ENCODE data around the gene NME2. TPM values are rescaled to one million over a fixed set of nuclear protein-coding genes. Genes with fewer than 3 reads are reported as not detected.

Gene NME2
- polyA plus RNA-seq, 1 donor (not counting 4 experiments of a cell fraction or from before 2014, with no cell fraction given): 1,260 TPM

GRCh38 chr17:51159604-51160003, 6.6 kb upstream of the NME2 start:
- DNase-seq (ENCODE audit: low read depth, low spot score): no peak
- Histone ChIP-seq H3K27ac (ENCODE audit: control insufficient read depth, insufficient read depth, low read length) (no peak overlapping the region), H3K36me3 (ENCODE audit: control insufficient read depth in 2 of 2, extremely low read depth in 1 of 2, insufficient read depth in 2 of 2, low read length in 2 of 2) (peaks cover 24 to 26% of the 10 kb centered on the region in 2 experiments), H3K9me1 (ENCODE audit: control insufficient read depth, extremely low read depth, insufficient read depth, low read length) (no peaks in the 10 kb centered on the region), H3K27me3 (ENCODE audit: control insufficient read depth, extremely low read depth, insufficient read depth, low read length) (no peaks in the 10 kb centered on the region), H3K4me1 (ENCODE audit: control insufficient read depth, extremely low read depth, insufficient read depth, low read length) (peaks cover 3% of the 10 kb centered on the region), H4K20me1 (ENCODE audit: control insufficient read depth, extremely low read depth, insufficient read depth, low read length) (no peaks in the 10 kb centered on the region), H3K4me3 (ENCODE audit: control insufficient read depth in 2 of 3, extremely low read depth in 1 of 3, insufficient read depth in 2 of 3, low read depth in 1 of 3, low read length in 3 of 3) (no peak overlapping the region), H3K9ac (ENCODE audit: control insufficient read depth, extremely low read depth, insufficient read depth, low read length) (no peak overlapping the region), H3K79me2 (ENCODE audit: control insufficient read depth, insufficient read depth, low read length) (peaks cover 48% of the 10 kb centered on the region), H3K4me2 (ENCODE audit: control insufficient read depth, extremely low read depth, insufficient read depth, low read depth, low read length) (no peak overlapping the region), H2AFZ (ENCODE audit: control insufficient read depth, low read length) (no peak overlapping the region), H3K9me3 (ENCODE audit: control insufficient read depth, low read depth, low read length) (no peaks in the 10 kb centered on the region)
- no peak for FAIRE-seq
- TF ChIP-seq CTCF (optimal IDR thresholded peaks at IDR 0.05 in 1 of 3, IDR thresholded peaks at IDR 0.05 in 1 of 3, conservative IDR thresholded peaks at IDR 0.05 in 1 of 3; ENCODE audit: extremely low read depth in 1 of 3, insufficient read depth in 2 of 3, low read length in 3 of 3): no peak
- TF ChIP-seq EZH2 (IDR thresholded peaks at IDR 0.05; ENCODE audit: low read length): no peak
- dilution Hi-C loops (cut with MboI; ENCODE audit: extremely low pct_ligation_motif_present, low sequenced_read_pairs): no loop called here

GRCh38 chr17:51161541-51161940, 4.7 kb upstream of the NME2 start:
- Histone ChIP-seq H3K9me1 (ENCODE audit: control insufficient read depth, extremely low read depth, insufficient read depth, low read length) (no peaks in the 10 kb centered on the region), H3K27me3 (ENCODE audit: control insufficient read depth, extremely low read depth, insufficient read depth, low read length) (no peaks in the 10 kb centered on the region), H3K4me1 (ENCODE audit: control insufficient read depth, extremely low read depth, insufficient read depth, low read length) (peaks cover 8% of the 10 kb centered on the region), H3K4me2 (ENCODE audit: control insufficient read depth, extremely low read depth, insufficient read depth, low read depth, low read length) (no peak overlapping the region), H3K36me3 (ENCODE audit: control insufficient read depth in 2 of 2, extremely low read depth in 1 of 2, insufficient read depth in 2 of 2, low read length in 2 of 2) (peaks cover 16 to 27% of the 10 kb centered on the region in 2 experiments), H3K9ac (ENCODE audit: control insufficient read depth, extremely low read depth, insufficient read depth, low read length) (no peak overlapping the region), H3K4me3 (ENCODE audit: control insufficient read depth in 2 of 3, extremely low read depth in 1 of 3, insufficient read depth in 2 of 3, low read depth in 1 of 3, low read length in 3 of 3) (no peak overlapping the region), H3K9me3 (ENCODE audit: control insufficient read depth, low read depth, low read length) (no peaks in the 10 kb centered on the region), H4K20me1 (ENCODE audit: control insufficient read depth, extremely low read depth, insufficient read depth, low read length) (no peaks in the 10 kb centered on the region), H3K27ac (ENCODE audit: control insufficient read depth, insufficient read depth, low read length) (no peak overlapping the region), H3K79me2 (ENCODE audit: control insufficient read depth, insufficient read depth, low read length) (peaks cover 29% of the 10 kb centered on the region), H2AFZ (ENCODE audit: control insufficient read depth, low read length) (no peak overlapping the region)
- dilution Hi-C loops (cut with MboI; ENCODE audit: extremely low pct_ligation_motif_present, low sequenced_read_pairs): no loop called here
- TF ChIP-seq EZH2 (IDR thresholded peaks at IDR 0.05; ENCODE audit: low read length) (no peak), CTCF (optimal IDR thresholded peaks at IDR 0.05 in 1 of 3, IDR thresholded peaks at IDR 0.05 in 1 of 3, conservative IDR thresholded peaks at IDR 0.05 in 1 of 3; ENCODE audit: extremely low read depth in 1 of 3, insufficient read depth in 2 of 3, low read length in 3 of 3) (no peak)
- FAIRE-seq (no peak), DNase-seq (ENCODE audit: low read depth, low spot score) (no peak)

All from keratinocyte (primary cell).